Measurements from ENCODE around the gene MLLT11.

GRCh38 chr1:151098126-151098525 is 37.9 kb downstream of the MLLT11 start:
- TF ChIP-seq, protein P1, sequence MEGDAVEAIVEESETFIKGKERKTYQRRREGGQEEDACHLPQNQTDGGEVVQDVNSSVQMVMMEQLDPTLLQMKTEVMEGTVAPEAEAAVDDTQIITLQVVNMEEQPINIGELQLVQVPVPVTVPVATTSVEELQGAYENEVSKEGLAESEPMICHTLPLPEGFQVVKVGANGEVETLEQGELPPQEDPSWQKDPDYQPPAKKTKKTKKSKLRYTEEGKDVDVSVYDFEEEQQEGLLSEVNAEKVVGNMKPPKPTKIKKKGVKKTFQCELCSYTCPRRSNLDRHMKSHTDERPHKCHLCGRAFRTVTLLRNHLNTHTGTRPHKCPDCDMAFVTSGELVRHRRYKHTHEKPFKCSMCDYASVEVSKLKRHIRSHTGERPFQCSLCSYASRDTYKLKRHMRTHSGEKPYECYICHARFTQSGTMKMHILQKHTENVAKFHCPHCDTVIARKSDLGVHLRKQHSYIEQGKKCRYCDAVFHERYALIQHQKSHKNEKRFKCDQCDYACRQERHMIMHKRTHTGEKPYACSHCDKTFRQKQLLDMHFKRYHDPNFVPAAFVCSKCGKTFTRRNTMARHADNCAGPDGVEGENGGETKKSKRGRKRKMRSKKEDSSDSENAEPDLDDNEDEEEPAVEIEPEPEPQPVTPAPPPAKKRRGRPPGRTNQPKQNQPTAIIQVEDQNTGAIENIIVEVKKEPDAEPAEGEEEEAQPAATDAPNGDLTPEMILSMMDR (IDR thresholded peaks at IDR 0.05): no peak
- no peak for TF ChIP-seq POLR2A (IDR thresholded peaks at IDR 0.05)

All from thyroid gland (tissue), 4 donors.